Measurements from ENCODE around the gene STYXL2.

GRCh38 chr1:167111868-167112709, 18.2 kb downstream of the STYXL2 start:
- TF ChIP-seq POLR2A (IDR thresholded peaks at IDR 0.05) (no peak), CTCF (IDR thresholded peaks at IDR 0.05) (no peak)
